K562 (cell line): ENCODE results near the gene CD160. TPM values are rescaled to one million over a fixed set of nuclear protein-coding genes. Genes with fewer than 3 reads are reported as not detected.
"Not testable (repeated sequence)": the region's sequence is repeated elsewhere in the genome, so short reads cannot be mapped to it uniquely, and the experiment has no call there.

Experiments
- ATAC-seq: fragments of 200-7000 bp; cut with Tn5 transposase; 3 replicates; pipeline ENCODE4 v1.9.1; 2020; ENCODE audit warnings: moderate library complexity
- BruUV-seq: library from RNA; stranded (reverse); fragments of 400-500 nt; replicated peaks from 2 replicates; lab custom pipeline; 2021; lab: Mats Ljungman, UMichigan
- CTCF ChIA-PET: fragments of 300-600 bp; formaldehyde crosslinking; extraction: SDS; loops from one replicate; lab custom pipeline; 2021; ENCODE audit warnings: low intra/inter-chr PET ratio; lab: Yijun Ruan, JAX
- POLR2A ChIA-PET: fragments of 300-600, 350-650 bp; sonication (Branson Sonifier 250); formaldehyde crosslinking; extraction: SDS; loops from one replicate; lab custom pipeline; 2021; ENCODE audit warnings: antibody characterized with exemption, inconsistent platforms; lab: Yijun Ruan, JAX
- DNase-seq, 4 experiments: peaks; one replicate each; pipeline versions ENCODE4 v3.0.0 to v3.0.0-alpha.2; 2011 to 2018; ENCODE audit warnings: low spot score in 3 of 4, mixed read lengths in 3 of 4; ENCODE audit errors: extremely low read depth in 1 of 4
- FAIRE-seq: peaks from 2 replicates; lab custom pipeline; 2011; peaks lifted over from hg19 to GRCh38; lab: Jason Lieb, UNC
- H2AFZ ChIP-seq: 2 replicates; pipeline ENCODE4 v1.6.0; 2011; ENCODE audit warnings: low read depth, low read length, control low read depth, inconsistent platforms
- H3K27ac ChIP-seq: fragments of 200-600 bp; 3 replicates; pipeline ENCODE4 v1.8.0; 2011; ENCODE audit warnings: low read depth, mild to moderate bottlenecking, control low read depth, inconsistent platforms, low read length, moderate library complexity, mixed read lengths; ENCODE audit errors: extremely low read depth
- H3K27me3 ChIP-seq, 2 experiments: fragments of 300-600 bp in 1 of 2; 2 replicates in 1 of 2; 3 replicates in 1 of 2; pipeline versions ENCODE4 v1.6.0 to v1.8.0; 2011; ENCODE audit warnings: inconsistent platforms in 2 of 2, low read length in 2 of 2, mild to moderate bottlenecking in 1 of 2, mixed read lengths in 1 of 2, moderate library complexity in 1 of 2; ENCODE audit not compliant: control insufficient read depth in 2 of 2, insufficient read depth in 2 of 2
- H3K36me3 ChIP-seq: fragments of 300-600 bp; 3 replicates; pipeline ENCODE4 v1.8.0; 2011; ENCODE audit warnings: mild to moderate bottlenecking, low read length, inconsistent platforms; ENCODE audit not compliant: control insufficient read depth, insufficient read depth
- H3K4me1 ChIP-seq, 2 experiments: fragments of 200-600 bp in 1 of 2; replicated peaks in 1 of 2; 2 replicates in 1 of 2; 3 replicates in 1 of 2; pipeline versions ENCODE4 v1.5.1 to v1.8.0; 2011; ENCODE audit warnings: inconsistent platforms in 2 of 2, low read length in 2 of 2, mild to moderate bottlenecking in 1 of 2, mixed read lengths in 1 of 2, moderate library complexity in 1 of 2; ENCODE audit not compliant: control insufficient read depth in 2 of 2, insufficient read depth in 2 of 2
- H3K4me2 ChIP-seq: 2 replicates; pipeline ENCODE4 v1.6.1; 2011; ENCODE audit warnings: low read length, control low read depth, inconsistent platforms, mixed read lengths; ENCODE audit not compliant: insufficient read depth
- H3K4me3 ChIP-seq: fragments of 200-600 bp; sonication (generic), shearing (Covaris generic); 2 replicates; pipeline ENCODE4 v1.5.1; 2016; ENCODE audit warnings: control low read depth, inconsistent platforms
- H3K79me2 ChIP-seq: fragments of 200-600 bp; 3 replicates; pipeline ENCODE4 v1.8.0; 2011; ENCODE audit warnings: low read length, inconsistent platforms; ENCODE audit not compliant: control insufficient read depth, insufficient read depth
- H3K9ac ChIP-seq, 2 experiments: 2 replicates each; pipeline versions ENCODE4 v1.6.0 to v1.6.1; 2011; ENCODE audit warnings: low read depth in 2 of 2, low read length in 2 of 2, control low read depth in 1 of 2, inconsistent platforms in 1 of 2, mild to moderate bottlenecking in 1 of 2, mixed read lengths in 1 of 2; ENCODE audit not compliant: insufficient read depth in 1 of 2
- H3K9me1 ChIP-seq: one replicate; pipeline ENCODE4 v1.6.0; 2011; ENCODE audit warnings: inconsistent platforms, mild to moderate bottlenecking, low read length, moderate library complexity; ENCODE audit not compliant: control insufficient read depth, insufficient read depth
- H3K9me3 ChIP-seq: replicated peaks from 2 replicates; pipeline ENCODE4 v1.5.1; 2011; ENCODE audit warnings: low read depth, low read length, inconsistent platforms; ENCODE audit not compliant: control insufficient read depth, insufficient read depth
- H4K20me1 ChIP-seq: replicated peaks from 2 replicates; pipeline ENCODE4 v1.6.1; 2011; ENCODE audit warnings: low read length, inconsistent platforms, mixed read lengths; ENCODE audit not compliant: control insufficient read depth, insufficient read depth
- WGBS: fragments of 100-300 bp; shearing (Covaris generic); methylation state at CpG from one replicate; pipeline ENCODE4 v1.1.6; 2016; ENCODE audit warnings: low coverage, mixed read lengths; ENCODE audit not compliant: insufficient coverage; ENCODE audit errors: missing lambda C conversion rate; 5-methylcytosine and 5-hydroxymethylcytosine counted together
- in situ Hi-C: fragments of 300-500 bp; cut with MboI; formaldehyde crosslinking; loops from 4 replicates; pipeline ENCODE4 v1.15.0; 2018; ENCODE audit warnings: inconsistent platforms, mixed read lengths
- intact Hi-C: fragments of 100-400 bp; cut with micrococcal nuclease; formaldehyde crosslinking; loops from 2 replicates; pipeline ENCODE4 v1.14.2; 2022
- polyA plus RNA-seq, 8 experiments: library from polyadenylated mRNA; depleted of rRNA in 4 of 8; stranded (reverse) in 5 of 8; unstranded in 3 of 8; fragments of >200 nt; fragmentation: Nextera tagmentation in 2 of 8; fragmentation: Illumina TruSeq in 1 of 8; extraction: Ambion mirVana in 2 of 8; extraction: Trizol in 1 of 8; gene quantifications; 2 replicates each; pipeline versions ENCODE4 v1.2.1 to v1.2.3, GENCODE V29; 2011 to 2014; ENCODE audit warnings: inconsistent platforms in 1 of 8, missing spikeins in 1 of 8
- total RNA-seq, 7 experiments: library from RNA; depleted of rRNA in 6 of 7; stranded (reverse); fragments of >200 nt in 6 of 7; fragmentation: Illumina TruSeq in 2 of 7; extraction: Trizol in 2 of 7; gene quantifications; 2 replicates each; pipeline versions ENCODE4 v1.2.1 to v1.2.3, GENCODE V29; 2011 to 2021; ENCODE audit warnings: low replicate concordance in 1 of 7

The CD160 gene
- total and polyA plus RNA-seq, 9 of the 15 experiments (the other 6 are each of a cell fraction or from before 2014, with no cell fraction given), result 0.01 TPM; not detected in 8

GRCh38 chr1:145762001-145762400, 42.7 kb downstream of the CD160 start:
- H3K27me3 ChIP-seq, H3K27ac ChIP-seq, H3K9ac ChIP-seq, H3K36me3 ChIP-seq, H2AFZ ChIP-seq, intact Hi-C loops, H3K79me2 ChIP-seq, BruUV-seq, H3K4me3 ChIP-seq, H3K9me3 ChIP-seq, ATAC-seq, H3K4me1 ChIP-seq, H4K20me1 ChIP-seq, CTCF ChIA-PET, POLR2A ChIA-PET, H3K4me2 ChIP-seq, DNase-seq, in situ Hi-C loops, FAIRE-seq, H3K9me1 ChIP-seq: not testable (repeated sequence)
- WGBS, result 100% methylated on average over 2 of the region's 2 CpGs

DNA sequence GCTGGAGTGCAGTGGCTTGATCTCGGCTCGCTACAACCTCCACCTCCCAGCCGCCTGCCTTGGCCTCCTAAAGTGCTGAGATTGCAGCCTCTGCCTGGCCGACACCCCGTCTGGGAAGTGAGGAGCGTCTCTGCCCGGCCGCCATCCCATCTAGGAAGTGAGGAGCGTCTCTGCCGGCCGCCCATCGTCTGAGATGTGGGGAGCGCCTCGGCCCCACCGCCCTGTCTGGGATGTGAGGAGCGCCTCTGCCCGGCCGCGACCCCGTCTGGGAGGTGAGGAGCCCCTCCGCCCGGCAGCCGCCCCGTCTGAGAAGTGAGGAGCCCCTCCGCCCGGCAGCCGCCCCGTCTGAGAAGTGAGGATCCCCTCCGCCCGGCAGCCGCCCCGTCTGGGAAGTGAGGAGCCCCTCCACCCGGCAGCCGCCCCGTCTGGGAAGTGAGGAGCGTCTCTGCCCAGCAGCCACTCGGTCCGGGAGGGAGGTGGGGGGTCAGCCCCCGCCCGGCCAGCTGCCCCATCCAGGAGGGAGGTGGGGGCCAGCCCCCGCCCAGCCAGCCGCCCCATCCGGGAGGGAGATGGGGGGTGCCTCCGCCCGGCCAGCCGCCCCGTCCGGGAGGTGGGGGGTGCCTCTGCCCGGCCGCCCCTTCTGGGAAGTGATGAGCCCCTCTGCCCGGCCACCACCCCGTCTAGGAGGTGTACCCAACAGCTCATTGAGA, 45.1 kb downstream of the CD160 start:
- H3K4me2 ChIP-seq, H3K9me1 ChIP-seq, in situ Hi-C loops, BruUV-seq, intact Hi-C loops, H3K79me2 ChIP-seq, FAIRE-seq, ATAC-seq, H3K9ac ChIP-seq, H2AFZ ChIP-seq, H3K27me3 ChIP-seq, H4K20me1 ChIP-seq, POLR2A ChIA-PET, H3K9me3 ChIP-seq, H3K36me3 ChIP-seq, DNase-seq, H3K27ac ChIP-seq, H3K4me3 ChIP-seq, H3K4me1 ChIP-seq, CTCF ChIA-PET: not testable (repeated sequence)
- WGBS, result 92% methylated on average over 12 of the region's 52 CpGs
